NCI-H2029 treated with DMSO at 0.1 percent for 48 hours (cell line): ENCODE results near the gene SMTNL2.
"Not testable (repeated sequence)": the region's sequence is repeated elsewhere in the genome, so short reads cannot be mapped to it uniquely, and the experiment has no call there.

ENCODE experiments used
- DNase-seq: peaks from one replicate; lab custom pipeline; 2025; lab: John Stamatoyannopoulos, UW

Gene SMTNL2

GRCh38 chr17:4635823-4636375, 51.6 kb downstream of the SMTNL2 start:
- no peak for DNase-seq

GRCh38 chr17:4636474-4637100, 52.3 kb downstream of the SMTNL2 start:
- no peak for DNase-seq

- not testable (repeated sequence) for DNase-seq
Measured at GRCh38 chr17:4638766-4639165, 54.4 kb downstream of the SMTNL2 start.

GRCh38 chr17:4639301-4640059, 55.2 kb downstream of the SMTNL2 start:
- DNase-seq = not testable (repeated sequence)

- not testable (repeated sequence) for DNase-seq
Measured at GRCh38 chr17:4640569-4641188, 56.4 kb downstream of the SMTNL2 start.

GRCh38 chr17:4641297-4642195, 57.2 kb downstream of the SMTNL2 start, which contains the start of gene ALOX15:
ALOX15 (minus strand) TSS chr17:4641678; CDS start chr17:4641651, 27 bp downstream.
- DNase-seq = no peak

GRCh38 chr17:4642286-4642685, 58.0 kb downstream of the SMTNL2 start:
- DNase-seq = no peak

GRCh38 chr17:4643676-4644075, 59.3 kb downstream of the SMTNL2 start:
- DNase-seq = peak; percentile 35

- no peak for DNase-seq
Measured at GRCh38 chr17:4645642-4646041, 61.3 kb downstream of the SMTNL2 start.

GRCh38 chr17:4648741-4649140, 64.4 kb downstream of the SMTNL2 start:
- DNase-seq = peak; percentile 94

- no peak for DNase-seq
Measured at GRCh38 chr17:4652997-4653396, 68.7 kb downstream of the SMTNL2 start.

- not testable (repeated sequence) for DNase-seq
Measured at GRCh38 chr17:4655933-4656332, 71.6 kb downstream of the SMTNL2 start.

GRCh38 chr17:4657678-4658077, 73.3 kb downstream of the SMTNL2 start:
- DNase-seq = no peak
